IMR-90 (cell line): ENCODE measurements around the gene LAMTOR3. TPM values are rescaled to one million over a fixed set of nuclear protein-coding genes. Genes with fewer than 3 reads are reported as not detected.

Experiments used
- ATAC-seq: fragments of 200-7000 bp; cut with Tn5 transposase; 2 replicates; pipeline ENCODE4 v1.9.1; 2020; ENCODE audit warnings: low read depth, mild to moderate bottlenecking, moderate library complexity
- BruUV-seq: library from RNA; stranded (reverse); fragments of 400-500 nt; replicated peaks from 2 replicates; lab custom pipeline; 2021; lab: Mats Ljungman, UMichigan
- CTCF ChIA-PET: fragments of 300-600 bp; formaldehyde crosslinking; extraction: SDS; loops from one replicate; lab custom pipeline; 2021; ENCODE audit warnings: antibody characterized with exemption; lab: Yijun Ruan, JAX
- POLR2A ChIA-PET: fragments of 300-600 bp; sonication (Branson Sonifier 250); formaldehyde crosslinking; loops from one replicate; lab custom pipeline; 2022; ENCODE audit warnings: antibody characterized with exemption; ENCODE audit not compliant: unreplicated experiment; lab: Charles Lee
- DNase-seq: peaks from one replicate; pipeline ENCODE4 v3.0.0; 2013
- H2AFZ ChIP-seq: replicated peaks from 2 replicates; pipeline ENCODE3; 2013; ENCODE audit warnings: low read length, mild to moderate bottlenecking; ENCODE audit not compliant: poor library complexity
- H2AK5ac ChIP-seq: 2 replicates; pipeline ENCODE4 v1.6.1; 2013; ENCODE audit warnings: low read depth, low read length, inconsistent platforms
- H2AK9ac ChIP-seq: replicated peaks from 2 replicates; pipeline ENCODE3; 2013; ENCODE audit warnings: mild to moderate bottlenecking, low read depth, low read length, moderate library complexity; ENCODE audit not compliant: poor library complexity
- H2BK120ac ChIP-seq: 2 replicates; pipeline ENCODE4 v1.6.1; 2013; ENCODE audit warnings: low read depth, low read length, inconsistent platforms
- H2BK15ac ChIP-seq: 3 replicates; pipeline ENCODE4 v1.6.1; 2013; ENCODE audit warnings: low read depth, low read length, inconsistent platforms
- H2BK20ac ChIP-seq: 2 replicates; pipeline ENCODE4 v1.6.1; 2013; ENCODE audit warnings: low read depth, mild to moderate bottlenecking, inconsistent platforms, low read length, moderate library complexity
- H2BK5ac ChIP-seq: 2 replicates; pipeline ENCODE4 v1.6.1; 2013; ENCODE audit warnings: mild to moderate bottlenecking, low read depth, low read length, inconsistent platforms; ENCODE audit not compliant: poor library complexity, severe bottlenecking
- H3K14ac ChIP-seq: replicated peaks from 2 replicates; pipeline ENCODE4 v1.6.1; 2013; ENCODE audit warnings: low read depth, low read length, inconsistent platforms
- H3K18ac ChIP-seq: 2 replicates; pipeline ENCODE4 v1.6.1; 2013; ENCODE audit warnings: low read depth, low read length, control low read depth
- H3K23ac ChIP-seq: 2 replicates; pipeline ENCODE4 v1.6.1; 2013; ENCODE audit warnings: low read depth, low read length, inconsistent platforms
- H3K27ac ChIP-seq: 2 replicates; pipeline ENCODE4 v1.5.1; 2013; ENCODE audit warnings: mild to moderate bottlenecking, control low read depth, low read length; ENCODE audit not compliant: insufficient read depth
- H3K27me3 ChIP-seq: 2 replicates; pipeline ENCODE4 v1.6.1; 2013; ENCODE audit warnings: low read length; ENCODE audit not compliant: control insufficient read depth, insufficient read depth
- H3K36me3 ChIP-seq: 2 replicates; pipeline ENCODE4 v1.6.1; 2013; ENCODE audit warnings: low read length, mixed read lengths; ENCODE audit not compliant: control insufficient read depth, insufficient read depth
- H3K4ac ChIP-seq: 2 replicates; pipeline ENCODE4 v1.6.1; 2013; ENCODE audit warnings: low read depth, low read length, inconsistent platforms
- H3K4me1 ChIP-seq: 2 replicates; pipeline ENCODE4 v1.6.1; 2013; ENCODE audit warnings: low read length, mixed read lengths; ENCODE audit not compliant: control insufficient read depth, insufficient read depth
- H3K4me2 ChIP-seq: 2 replicates; pipeline ENCODE4 v1.6.1; 2013; ENCODE audit warnings: low read depth, mild to moderate bottlenecking, control low read depth, low read length, moderate library complexity
- H3K4me3 ChIP-seq: 2 replicates; pipeline ENCODE4 v1.5.1; 2013; ENCODE audit warnings: low read depth, mild to moderate bottlenecking, control low read depth, low read length, moderate library complexity; ENCODE audit not compliant: insufficient read depth
- H3K56ac ChIP-seq: 2 replicates; pipeline ENCODE4 v1.6.1; 2013; ENCODE audit warnings: low read length, inconsistent platforms; ENCODE audit not compliant: insufficient read depth; ENCODE audit errors: extremely low read depth
- H3K79me1 ChIP-seq, 2 experiments: 2 replicates each; pipeline ENCODE4 v1.6.1; 2013; ENCODE audit warnings: low read length in 2 of 2, inconsistent platforms in 1 of 2, low read depth in 1 of 2
- H3K9ac ChIP-seq: 2 replicates; pipeline ENCODE4 v1.6.1; 2013; ENCODE audit warnings: low read depth, low read length, control low read depth
- H3K9me1 ChIP-seq: 2 replicates; pipeline ENCODE4 v1.6.1; 2013; ENCODE audit warnings: low read length, inconsistent platforms; ENCODE audit not compliant: insufficient read depth
- H3K9me3 ChIP-seq: 2 replicates; pipeline ENCODE4 v1.6.1; 2013; ENCODE audit warnings: low read length; ENCODE audit not compliant: control insufficient read depth, insufficient read depth
- H4K20me1 ChIP-seq: 2 replicates; pipeline ENCODE4 v1.6.1; 2013; ENCODE audit warnings: low read length, inconsistent platforms; ENCODE audit not compliant: insufficient read depth
- H4K5ac ChIP-seq: 2 replicates; pipeline ENCODE4 v1.6.1; 2013; ENCODE audit warnings: mild to moderate bottlenecking, low read depth, low read length, control low read depth
- H4K8ac ChIP-seq, 2 experiments: 2 replicates each; pipeline ENCODE4 v1.6.1; 2013; ENCODE audit warnings: low read depth in 2 of 2, low read length in 2 of 2, control low read depth in 1 of 2, inconsistent platforms in 1 of 2
- H4K91ac ChIP-seq: 2 replicates; pipeline ENCODE4 v1.6.1; 2013; ENCODE audit warnings: low read depth, low read length, inconsistent platforms; ENCODE audit not compliant: insufficient read depth
- BHLHE40 ChIP-seq: fragments of 150-350 bp; IDR thresholded peaks from 2 replicates; pipeline ENCODE4 v1.6.1; 2016; ENCODE audit warnings: mild to moderate bottlenecking, low read depth, low read length
- CEBPB ChIP-seq: IDR thresholded peaks from 2 replicates; pipeline ENCODE4 v1.6.1; 2012; ENCODE audit warnings: low read depth, low read length, improper control_type of control experiment
- CHD1 ChIP-seq: IDR thresholded peaks from 2 replicates; pipeline ENCODE4 v1.6.1; 2012; ENCODE audit warnings: low read depth, low read length, improper control_type of control experiment
- CTCF ChIP-seq: conservative IDR thresholded peaks from 2 replicates; pipeline ENCODE4 v1.5.1; 2012; ENCODE audit warnings: mild to moderate bottlenecking, low read depth, low read length, improper control_type of control experiment
- ELK1 ChIP-seq: fragments of 150-350 bp; IDR thresholded peaks from 2 replicates; pipeline ENCODE4 v1.6.1; 2016; ENCODE audit warnings: low read depth, mild to moderate bottlenecking, low read length, moderate library complexity, borderline replicate concordance
- FOS ChIP-seq: fragments of 150-350 bp; IDR thresholded peaks from 2 replicates; pipeline ENCODE4 v1.6.1; 2016; ENCODE audit warnings: low read depth, low read length
- MAFK ChIP-seq: IDR thresholded peaks from 2 replicates; pipeline ENCODE4 v1.6.1; 2012; ENCODE audit warnings: low read depth, low read length, improper control_type of control experiment
- MAZ ChIP-seq: IDR thresholded peaks from 2 replicates; pipeline ENCODE4 v1.6.1; 2012; ENCODE audit warnings: low read depth, mild to moderate bottlenecking, low read length, improper control_type of control experiment, moderate library complexity, borderline replicate concordance
- MXI1 ChIP-seq: IDR thresholded peaks from 2 replicates; pipeline ENCODE4 v1.6.1; 2012; ENCODE audit warnings: low read depth, mild to moderate bottlenecking, low read length, moderate library complexity, borderline replicate concordance
- NFE2L2 ChIP-seq: fragments of 150-350 bp; IDR thresholded peaks from 2 replicates; pipeline ENCODE4 v1.6.1; 2016; ENCODE audit warnings: low read depth, mild to moderate bottlenecking, low read length
- POLR2A ChIP-seq: IDR thresholded peaks from 2 replicates; pipeline ENCODE4 v1.6.1; 2012; ENCODE audit warnings: mild to moderate bottlenecking, low read depth, low read length
- RAD21 ChIP-seq: IDR thresholded peaks from 2 replicates; pipeline ENCODE4 v1.6.1; 2012; ENCODE audit warnings: low read length, improper control_type of control experiment
- RCOR1 ChIP-seq: IDR thresholded peaks from 2 replicates; pipeline ENCODE4 v1.6.1; 2012; ENCODE audit warnings: mild to moderate bottlenecking, low read length, improper control_type of control experiment; ENCODE audit not compliant: insufficient replicate concordance
- RFX5 ChIP-seq: IDR thresholded peaks from 2 replicates; pipeline ENCODE4 v1.8.0; 2012; ENCODE audit warnings: low read depth, mild to moderate bottlenecking, low read length, moderate library complexity
- SMC3 ChIP-seq: fragments of 150-350 bp; IDR thresholded peaks from 2 replicates; pipeline ENCODE4 v1.6.1; 2016; ENCODE audit warnings: low read depth, mild to moderate bottlenecking, antibody characterized with exemption, low read length, moderate library complexity
- USF2 ChIP-seq: fragments of 150-350 bp; IDR thresholded peaks from 2 replicates; pipeline ENCODE4 v1.6.1; 2017; ENCODE audit warnings: mild to moderate bottlenecking, antibody characterized with exemption, low read length, low read depth
- WGBS, 2 experiments: methylation state at CpG; one replicate each; pipeline versions ENCODE4 v1.1.5 to v1.1.7; 2013; ENCODE audit warnings: missing lambda C conversion rate in 2 of 2; ENCODE audit not compliant: insufficient read length in 1 of 2; ENCODE audit errors: extremely low coverage in 2 of 2; 5-methylcytosine and 5-hydroxymethylcytosine counted together
- dilution Hi-C: fragments of 300-500 bp; cut with HindIII; formaldehyde crosslinking; loops from one replicate; pipeline ENCODE4 v1.14.3; 2018; ENCODE audit warnings: low sequenced_read_pairs; ENCODE audit not compliant: unreplicated experiment
- in situ Hi-C: fragments of 300-500 bp; cut with MboI; formaldehyde crosslinking; loops from 3 replicates; pipeline ENCODE4 v1.14.3; 2019; ENCODE audit warnings: low sequenced_read_pairs, inconsistent platforms, mixed read lengths
- intact Hi-C: fragments of 100-400 bp; cut with micrococcal nuclease; formaldehyde crosslinking; loops from 2 replicates; pipeline ENCODE4 v1.10.0; 2022
- polyA plus RNA-seq, 3 experiments: library from polyadenylated mRNA; depleted of rRNA; stranded (reverse); fragments of >200 nt; gene quantifications; 2 replicates each; pipeline ENCODE4 v1.2.3, GENCODE V29; 2012; ENCODE audit warnings: low replicate concordance in 1 of 3
- total RNA-seq: library from RNA; depleted of rRNA; stranded (reverse); fragments of >200 nt; gene quantifications from 2 replicates; pipeline ENCODE4 v1.2.3, GENCODE V29; 2012

LAMTOR3 gene
- total and polyA plus RNA-seq, 2 of the 4 experiments (the other 2 are of a cell fraction): 28.6 to 35.7 TPM

- Histone ChIP-seq H3K27ac (no peak overlapping the region), H3K56ac (no peak overlapping the region), H3K9ac (no peak overlapping the region), H4K91ac (no peak overlapping the region; the same call in 1 of the 2 replicates), H2AFZ (peak overlapping the region; percentile 60), H3K4ac (no peak overlapping the region), H2BK15ac (no peak overlapping the region), H3K9me3 (no peaks in the 10 kb centered on the region), H2AK5ac (no peak overlapping the region), H4K5ac (no peak overlapping the region), H3K9me1 (no peaks in the 10 kb centered on the region), H2BK5ac (no peak overlapping the region), H3K4me3 (no peak overlapping the region), H3K23ac (no peak overlapping the region), H4K20me1 (no peaks in the 10 kb centered on the region), H3K4me1 (no peaks in the 10 kb centered on the region), H3K36me3 (no peaks in the 10 kb centered on the region), H2AK9ac (no peak overlapping the region), H3K79me1 (no peaks in the 10 kb centered on the region), H2BK120ac (no peak overlapping the region), H3K4me2 (no peak overlapping the region; the same call in none of the 2 replicates), H2BK20ac (no peak overlapping the region), H3K14ac (no peak overlapping the region), H3K18ac (no peak overlapping the region), H3K27me3 (peaks cover 9% of the 10 kb centered on the region), H4K8ac (no peak overlapping the region)
- WGBS, 2 experiments: 57% methylated on average over 2 of the region's 8 CpGs; no CpG with 5 or more reads in 1 of the 2 experiments
- no TSS peak for BruUV-seq
- DNase-seq (peak; percentile 25), ATAC-seq (peak; percentile 32; the same call in 1 of the 2 replicates)
- TF ChIP-seq RCOR1 (no peak), MAZ (no peak), POLR2A (no peak), CEBPB (no peak), RFX5 (no peak), CTCF (no peak), USF2 (no peak), MXI1 (no peak), RAD21 (no peak), BHLHE40 (no peak), FOS (no peak), NFE2L2 (no peak), MAFK (no peak), SMC3 (no peak), CHD1 (no peak), ELK1 (no peak)
- POLR2A ChIA-PET: interaction anchor here (1.1 kb wide), 1 partner anchor 48 kb away, joined by 4 read pairs; no protein-coding TSS in a partner anchor
- CTCF ChIA-PET: no interaction called here
- intact Hi-C loops (no loop called here), dilution Hi-C loops (no loop called here), in situ Hi-C loops (no loop called here)
These were observed 26.1 kb downstream of the LAMTOR3 start for GRCh38 chr4:99868126-99868596.
